Stimulated activated CD8-positive, alpha-beta memory T cell treated with anti-CD3 and anti-CD28 coated beads, Interleukin-15, amount 100 ng/mL, for 24 hours (primary cell): ENCODE results near the gene KIAA1549.
"Not testable (repeated sequence)": the region's sequence is repeated elsewhere in the genome, so short reads cannot be mapped to it uniquely, and the experiment has no call there.

Experiments
- DNase-seq: peaks from one replicate; pipeline ENCODE4 v3.0.0-alpha.2; 2020; ENCODE audit warnings: low read depth

Gene KIAA1549

GRCh38 chr7:138981332-138982203, at the start of gene KIAA1549:
KIAA1549 (minus strand) TSS chr7:138981389; CDS start chr7:138981269, 120 bp downstream.
- peak; percentile 29 for DNase-seq

- DNase-seq: no peak
Observed at GRCh38 chr7:139029353-139029752, 48.2 kb upstream of the KIAA1549 start.

- no peak for DNase-seq
Observed at GRCh38 chr7:139026551-139026950, 45.4 kb upstream of the KIAA1549 start.

- not testable (repeated sequence) for DNase-seq
Observed at GRCh38 chr7:139025861-139026260, 44.7 kb upstream of the KIAA1549 start.

DNA sequence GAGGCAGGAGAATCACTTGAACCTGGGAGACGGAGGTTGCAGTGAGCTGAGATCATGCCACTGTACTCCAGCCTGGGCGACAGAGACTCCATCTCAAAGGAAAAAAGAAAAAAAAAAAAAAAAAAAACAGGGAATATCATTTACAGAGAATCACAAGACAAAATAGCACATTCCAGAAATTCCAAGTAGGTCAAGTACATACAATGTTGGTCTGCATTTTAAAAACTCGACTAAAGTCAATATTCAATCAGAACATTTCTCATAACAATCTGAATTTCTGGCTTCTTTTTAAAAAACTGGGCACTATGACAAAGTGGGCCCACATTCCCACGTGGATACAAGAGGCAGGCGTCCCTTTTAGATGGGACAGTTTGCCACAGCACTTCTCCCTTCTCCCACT, 41.9 kb upstream of the KIAA1549 start:
- DNase-seq: no peak

- no peak for DNase-seq
Observed at GRCh38 chr7:139022286-139022685, 41.1 kb upstream of the KIAA1549 start.

DNA sequence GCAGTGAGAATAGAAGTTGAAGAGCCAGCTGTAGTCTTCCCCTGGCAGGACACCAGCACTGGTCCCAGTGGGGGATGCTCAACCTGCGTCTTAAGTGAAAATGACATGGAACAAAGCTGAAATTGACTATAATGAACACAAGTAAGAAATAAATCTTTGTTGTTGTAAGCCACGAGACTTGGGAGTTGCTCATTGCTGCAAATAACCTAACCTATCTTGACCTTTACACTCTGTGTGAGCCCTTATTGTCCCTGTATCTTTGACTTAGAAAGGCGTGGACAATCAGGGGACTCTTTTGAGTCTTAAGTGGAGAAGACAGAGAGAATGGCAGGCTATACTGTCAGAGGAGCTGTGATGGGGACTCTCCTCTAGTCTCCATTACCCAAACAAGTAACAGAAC, 37.7 kb upstream of the KIAA1549 start:
- no peak for DNase-seq

DNA sequence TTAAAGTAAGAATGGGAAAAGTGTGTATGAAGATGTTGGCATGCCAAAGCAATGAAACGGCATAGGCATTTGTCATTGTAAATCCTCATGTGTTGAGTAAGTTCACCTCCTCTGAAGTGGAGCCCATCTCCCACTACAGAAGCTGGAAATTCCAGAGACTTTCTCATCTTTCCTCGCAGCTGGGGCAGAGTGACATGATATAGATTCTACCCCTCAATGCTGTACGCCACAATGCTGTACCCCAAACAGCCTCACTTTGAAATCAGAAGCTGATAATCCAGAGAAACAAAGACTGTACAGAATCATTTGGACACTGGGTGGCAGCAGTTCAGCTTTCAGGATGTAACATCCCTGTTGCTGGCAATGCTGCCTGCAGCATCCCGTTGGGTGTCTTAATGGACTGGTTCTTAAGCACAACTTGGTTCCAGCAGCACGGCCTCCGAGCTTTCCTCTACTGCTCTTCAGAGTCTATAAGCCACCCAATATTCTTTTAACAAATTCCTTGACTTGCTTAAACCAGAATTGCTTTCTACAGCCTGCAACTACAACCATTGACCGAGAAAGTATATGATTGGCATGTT, 35.8 kb upstream of the KIAA1549 start:
- no peak for DNase-seq

GRCh38 chr7:139011373-139011772, 30.2 kb upstream of the KIAA1549 start:
- no peak for DNase-seq

GRCh38 chr7:139004321-139005090, 23.3 kb upstream of the KIAA1549 start:
- DNase-seq: no peak

- no peak for DNase-seq
Observed at GRCh38 chr7:138999414-138999813, 18.2 kb upstream of the KIAA1549 start.

DNA sequence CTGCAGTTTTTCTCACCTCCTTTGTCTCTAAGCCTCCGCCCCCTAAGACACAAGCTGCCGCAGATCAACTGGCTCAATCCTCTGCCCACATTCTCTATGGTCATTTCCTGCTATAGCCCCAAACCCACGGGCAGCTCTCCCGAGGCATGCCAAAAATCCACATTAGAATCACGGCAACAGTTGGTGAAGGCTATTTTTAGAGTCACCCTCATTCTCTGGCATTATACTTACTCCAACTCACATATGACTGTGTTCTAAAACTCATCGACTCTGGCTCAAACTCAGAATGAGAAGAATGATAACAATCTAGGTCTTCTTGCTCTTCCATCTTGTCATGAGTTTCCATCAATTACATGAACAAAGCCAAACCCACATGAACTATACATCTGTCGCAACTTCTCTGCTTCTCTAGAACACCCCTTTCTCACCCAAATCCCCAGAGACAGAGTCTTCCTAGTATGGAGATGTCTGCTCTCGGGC, 10.9 kb upstream of the KIAA1549 start:
- DNase-seq: no peak

- DNase-seq: no peak
Observed at GRCh38 chr7:138987686-138988085, 6.5 kb upstream of the KIAA1549 start.

- DNase-seq: no peak
Observed at GRCh38 chr7:138982204-138982623, 1.0 kb upstream of the KIAA1549 start.

DNA sequence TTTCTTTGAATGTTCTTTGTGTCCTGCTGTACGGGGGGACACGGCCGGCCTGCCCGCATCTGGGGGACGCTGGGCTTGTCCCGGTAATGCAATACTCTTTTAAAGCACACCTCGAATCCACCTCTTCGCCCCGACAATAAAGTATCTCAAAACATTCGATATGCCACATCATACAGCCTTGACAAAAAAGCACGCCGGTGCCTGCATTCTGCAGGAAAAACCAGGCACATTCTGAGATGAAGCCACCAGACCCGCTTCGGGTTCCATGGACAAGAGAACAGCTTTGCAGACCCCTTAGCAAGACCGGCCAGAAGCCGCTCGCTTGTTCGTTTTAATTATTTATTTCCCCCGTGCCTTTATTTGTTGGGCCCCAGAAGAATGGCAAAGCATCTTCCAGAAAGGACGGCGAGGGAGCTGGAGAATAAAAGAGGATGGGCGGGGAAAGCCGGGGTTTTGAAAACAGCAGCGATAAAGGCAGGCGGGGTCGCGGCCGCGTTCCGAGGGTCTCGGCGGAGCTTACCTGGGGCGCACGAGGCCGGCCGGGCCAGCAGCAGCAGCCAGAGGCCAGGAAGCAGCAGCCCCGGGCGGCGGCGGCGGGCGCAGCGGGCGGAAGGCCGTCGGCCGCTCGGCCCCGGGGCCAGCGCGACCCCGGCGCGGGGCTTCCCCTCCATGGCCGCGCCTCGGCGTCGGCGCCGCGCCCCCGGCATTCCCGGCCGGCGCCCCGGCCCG, 462 bp downstream of the KIAA1549 start:
- DNase-seq: no peak

DNA sequence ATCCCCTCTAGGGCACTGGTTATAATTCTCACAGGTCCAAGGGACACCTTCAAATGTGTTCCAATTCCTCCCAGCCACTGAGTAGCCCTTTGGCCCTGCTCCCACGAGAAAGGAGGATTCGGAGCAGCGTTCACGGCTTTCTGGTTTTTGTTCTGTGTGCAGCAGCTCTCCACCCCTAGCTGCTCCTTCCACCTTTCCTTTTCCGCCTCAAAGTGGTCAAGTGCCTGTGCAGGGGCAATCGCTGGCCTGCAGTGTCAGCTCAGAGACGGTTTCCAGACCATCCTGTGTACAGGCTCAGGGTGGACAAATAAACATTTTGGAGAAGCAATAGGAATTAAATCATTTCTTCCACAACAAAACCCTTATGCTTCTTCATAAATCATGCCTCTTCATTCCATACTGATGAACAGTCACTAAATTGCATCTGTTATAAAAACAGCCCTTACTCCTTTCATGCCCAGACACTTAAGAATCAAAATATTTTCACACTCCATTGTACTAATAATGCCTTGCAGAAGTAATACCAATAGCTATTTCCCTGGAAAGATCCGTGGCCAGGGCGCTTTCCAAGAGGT, 1.1 kb downstream of the KIAA1549 start:
- no peak for DNase-seq

DNA sequence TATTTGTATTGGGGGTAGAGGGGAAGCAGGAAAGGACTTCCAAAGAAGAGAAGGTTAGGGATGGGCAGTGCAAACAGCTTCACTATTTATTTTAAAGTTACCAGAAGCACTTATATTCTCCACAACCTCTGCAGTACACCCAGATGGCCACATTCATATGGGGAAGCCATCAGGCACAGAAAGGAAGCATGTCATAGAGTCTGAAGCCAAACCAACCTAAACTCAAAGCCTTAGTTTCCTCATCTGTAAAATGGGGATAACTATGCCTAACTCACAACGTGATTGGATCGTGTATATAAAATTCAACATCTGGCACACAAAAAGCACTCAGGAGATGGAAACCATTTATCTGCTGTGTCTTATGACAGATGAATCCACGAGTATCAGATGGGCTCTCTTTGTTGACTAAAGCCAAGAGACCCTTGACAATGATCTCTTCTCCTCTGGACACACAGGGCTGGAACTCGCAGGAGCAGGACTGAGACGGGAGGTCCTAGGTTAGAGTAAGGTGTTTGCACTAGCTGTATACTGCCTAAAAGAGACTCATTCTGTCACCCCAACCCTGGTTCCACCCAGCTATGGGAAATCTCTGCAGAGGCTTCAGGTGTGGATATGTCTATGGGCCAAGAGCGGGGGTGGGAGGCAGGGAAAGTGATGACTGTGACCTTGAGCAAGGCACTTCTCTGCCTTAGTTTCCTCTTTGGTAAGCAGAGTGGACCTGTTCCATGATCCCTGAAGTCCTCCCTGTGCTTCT, 1.8 kb downstream of the KIAA1549 start:
- no peak for DNase-seq

GRCh38 chr7:138978541-138979184, 2.5 kb downstream of the KIAA1549 start:
- no peak for DNase-seq

GRCh38 chr7:138976161-138976560, 5.0 kb downstream of the KIAA1549 start:
- DNase-seq: not testable (repeated sequence)
